GM19452 (cell line): ENCODE measurements around the gene HPSE2.

Experiments
- ATAC-seq: cut with Tn5 transposase; IDR thresholded peaks from one replicate; pipeline ENCODE4 v1.9.1; 2021; ENCODE audit not compliant: unreplicated experiment

HPSE2 gene

DNA sequence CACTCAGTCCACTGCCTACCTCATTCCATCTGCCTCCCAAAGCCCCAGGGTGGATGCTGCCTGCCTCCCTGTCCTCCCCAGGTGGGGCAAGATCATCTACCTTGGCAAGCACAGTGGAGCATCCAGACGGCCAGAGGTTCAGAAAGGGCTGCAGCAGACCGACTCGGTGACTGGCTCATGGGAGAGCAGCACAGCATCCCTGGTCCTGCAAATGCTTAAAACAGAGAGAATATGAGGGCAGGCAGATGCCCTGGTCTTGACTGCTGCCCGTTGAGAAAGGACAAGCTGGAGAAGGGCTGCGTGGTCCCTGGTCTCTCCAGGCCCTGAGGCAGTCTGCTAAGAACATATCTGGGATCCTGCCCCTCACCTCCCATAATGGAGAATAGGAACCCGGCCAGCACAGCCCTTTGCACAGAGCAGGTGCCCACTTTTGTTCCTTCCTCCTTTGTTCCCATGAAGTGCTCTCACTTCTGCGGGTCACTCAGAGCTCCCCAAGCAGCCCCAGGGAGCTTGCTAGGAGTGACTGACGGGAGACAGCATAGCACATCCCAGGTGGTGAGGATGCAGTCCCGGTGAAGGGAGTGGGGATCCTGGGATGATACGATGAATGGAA lies 790.3 kb downstream of the HPSE2 start:
- no peak for ATAC-seq

DNA sequence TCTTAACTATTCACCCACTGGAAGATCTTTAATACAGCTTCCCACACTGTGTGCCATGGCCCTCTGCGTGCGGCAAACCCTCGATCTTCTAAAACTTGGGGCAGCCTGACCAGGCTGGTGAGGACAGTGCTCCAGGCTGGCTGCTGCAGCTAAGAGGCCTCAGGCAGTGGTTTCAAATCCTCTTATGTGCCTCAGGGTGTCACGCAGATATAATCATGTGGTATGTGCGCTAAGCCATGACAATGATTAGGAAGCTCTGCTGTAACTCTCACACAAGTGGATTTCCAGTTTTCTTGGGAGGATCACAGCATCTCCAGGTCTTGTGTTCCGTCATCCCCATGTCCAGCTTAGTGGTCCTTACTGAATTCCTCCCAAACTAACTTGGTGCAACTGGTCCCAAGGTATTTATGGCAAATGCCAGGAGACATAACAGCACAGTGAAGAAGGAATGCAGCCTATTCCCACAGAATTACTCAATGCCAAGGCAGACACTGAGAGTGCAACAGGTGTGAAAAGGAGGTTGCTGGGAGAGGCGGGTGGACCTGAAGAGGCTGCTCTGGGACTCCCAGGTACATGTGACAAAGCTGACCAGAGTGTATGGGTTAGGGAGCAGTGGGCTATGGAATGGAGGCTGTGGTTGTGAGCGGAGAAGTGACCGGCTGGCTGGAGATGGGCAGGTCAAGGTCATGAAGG lies 791.2 kb downstream of the HPSE2 start:
- peak; percentile 36 for ATAC-seq

DNA sequence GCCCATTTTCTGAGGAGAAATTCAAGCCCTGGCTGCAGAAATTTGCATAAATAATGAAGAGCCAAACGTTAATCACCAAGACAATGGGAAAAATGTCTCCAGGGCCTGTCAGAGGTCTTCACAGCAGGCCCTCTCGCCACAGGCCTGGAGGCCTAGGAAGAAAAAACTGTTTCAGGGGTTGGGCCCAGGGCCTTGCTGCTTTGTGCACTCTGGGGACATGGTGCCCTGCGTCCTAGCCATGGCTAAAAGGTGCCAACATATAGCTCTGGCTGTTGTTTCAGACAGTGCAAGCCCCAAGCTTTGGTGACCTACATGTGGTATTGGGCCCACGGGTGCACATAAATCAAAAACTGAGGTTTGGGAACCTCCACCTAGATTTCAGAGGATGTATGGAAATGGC lies 796.9 kb downstream of the HPSE2 start:
- no peak for ATAC-seq

DNA sequence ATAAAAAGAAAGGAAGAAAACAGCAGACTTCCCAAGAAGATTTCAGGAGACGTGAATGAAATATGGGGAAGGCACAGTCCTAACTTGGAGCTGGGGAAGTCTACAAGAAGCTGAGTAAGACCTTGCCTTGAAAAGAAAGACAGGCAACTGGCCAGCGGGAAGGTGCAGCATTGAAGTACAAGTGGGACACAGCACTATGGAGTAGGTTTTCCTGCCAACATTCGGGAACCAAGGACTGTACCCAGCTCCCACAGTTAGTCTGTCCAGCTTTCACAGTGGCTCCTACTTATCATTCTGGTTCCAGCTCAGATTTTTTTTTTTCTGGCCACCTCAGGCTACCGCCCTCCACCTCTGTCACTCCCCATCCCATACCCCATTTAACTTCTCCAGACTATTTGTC lies 798.9 kb downstream of the HPSE2 start:
- no peak for ATAC-seq

DNA sequence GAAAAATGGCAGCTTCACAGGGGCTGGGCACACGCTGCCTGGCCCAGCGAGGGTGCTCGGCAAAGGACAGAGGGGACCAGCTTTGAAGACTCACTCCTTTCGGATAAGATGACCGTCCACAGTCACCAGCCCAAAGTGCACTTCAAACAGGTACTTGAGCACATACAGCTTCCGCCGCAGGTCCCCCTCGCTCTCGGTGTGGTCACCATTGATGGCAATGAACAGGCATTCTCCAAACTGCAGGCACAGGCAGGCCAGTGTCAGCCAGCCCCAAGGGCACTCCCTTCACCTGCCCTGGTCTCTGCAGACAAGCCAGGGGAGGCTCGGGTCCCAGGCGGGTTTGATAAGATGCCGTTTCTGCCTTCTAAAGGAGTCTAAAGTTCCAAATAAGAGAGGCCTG lies 800.5 kb downstream of the HPSE2 start:
- no peak for ATAC-seq

DNA sequence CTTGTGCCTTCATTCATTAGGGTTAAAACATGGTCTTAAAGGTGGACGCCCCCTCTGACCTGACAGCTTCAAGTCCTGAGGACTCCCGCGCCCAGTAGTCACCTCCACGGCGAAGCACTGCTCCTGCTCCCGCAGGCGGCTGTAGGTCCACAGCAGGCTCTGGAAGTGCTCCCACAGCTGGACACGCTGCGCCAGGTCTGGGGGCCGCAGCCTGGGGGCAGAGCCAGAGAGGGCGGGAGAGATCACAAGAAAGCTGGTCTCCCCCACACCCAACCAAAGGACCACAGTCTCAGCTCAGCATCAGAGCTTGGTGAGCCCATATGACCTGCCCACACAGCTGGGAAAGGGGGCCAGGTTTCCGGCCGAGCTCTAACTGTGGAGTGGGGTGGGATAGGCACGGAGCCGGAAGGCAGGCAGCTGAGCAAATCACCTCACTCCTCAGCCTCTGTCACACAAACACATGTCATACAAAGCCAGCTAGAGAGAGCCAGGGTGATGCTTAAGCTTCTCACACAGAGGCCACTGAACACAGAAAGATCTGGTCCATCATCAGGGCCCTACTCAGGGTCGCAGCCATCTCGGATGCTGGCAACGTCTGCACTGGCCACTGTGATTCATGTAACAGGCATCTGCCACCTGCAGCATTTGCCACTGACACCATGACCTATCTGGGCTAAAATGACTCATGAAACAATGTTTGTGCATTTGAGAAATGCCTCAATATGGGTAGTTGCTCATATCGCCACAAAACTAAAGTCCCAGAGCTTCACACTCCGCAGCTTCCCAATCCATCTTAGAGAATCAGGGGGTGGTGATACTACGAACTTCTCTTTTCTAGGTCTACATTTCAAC lies 801.5 kb downstream of the HPSE2 start:
- no peak for ATAC-seq

DNA sequence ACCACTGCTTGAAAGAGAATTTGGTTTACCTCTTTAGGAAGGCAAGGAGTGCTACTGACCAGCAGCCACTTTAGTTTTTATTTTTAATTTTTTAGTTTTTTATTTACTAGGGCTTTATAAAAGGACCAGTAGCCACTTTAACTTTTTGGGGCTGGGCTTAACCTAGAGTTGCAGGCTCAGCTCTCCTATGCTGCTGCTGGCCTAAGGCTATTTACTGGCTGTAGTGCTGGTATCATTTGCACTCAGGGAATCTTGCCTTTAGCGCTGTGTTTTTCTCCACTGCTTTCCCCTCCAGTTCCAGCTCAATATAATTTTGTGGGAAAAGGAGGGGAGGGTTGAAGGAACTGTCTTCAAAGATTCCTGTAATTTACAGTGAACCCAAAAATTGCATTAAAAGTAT lies 802.3 kb downstream of the HPSE2 start:
- no peak for ATAC-seq

DNA sequence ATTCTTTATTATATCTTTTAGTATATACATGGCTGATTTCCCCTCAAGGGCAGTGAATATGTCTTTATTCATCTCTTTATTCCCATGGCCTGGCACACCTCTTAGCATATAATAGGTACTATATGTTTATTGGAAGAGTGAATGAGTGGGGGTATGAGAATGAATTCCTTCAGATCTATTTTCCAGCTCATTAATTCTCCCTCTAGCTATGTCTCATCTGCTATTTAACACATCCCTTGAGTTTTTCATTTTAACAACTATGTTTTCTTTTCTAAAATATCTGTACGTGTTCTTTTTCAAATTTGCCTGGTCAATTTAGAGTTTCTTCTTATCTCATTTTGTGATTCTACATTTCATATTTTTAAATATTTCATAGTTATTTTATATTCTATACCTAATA lies 803.3 kb downstream of the HPSE2 start:
- no peak for ATAC-seq

DNA sequence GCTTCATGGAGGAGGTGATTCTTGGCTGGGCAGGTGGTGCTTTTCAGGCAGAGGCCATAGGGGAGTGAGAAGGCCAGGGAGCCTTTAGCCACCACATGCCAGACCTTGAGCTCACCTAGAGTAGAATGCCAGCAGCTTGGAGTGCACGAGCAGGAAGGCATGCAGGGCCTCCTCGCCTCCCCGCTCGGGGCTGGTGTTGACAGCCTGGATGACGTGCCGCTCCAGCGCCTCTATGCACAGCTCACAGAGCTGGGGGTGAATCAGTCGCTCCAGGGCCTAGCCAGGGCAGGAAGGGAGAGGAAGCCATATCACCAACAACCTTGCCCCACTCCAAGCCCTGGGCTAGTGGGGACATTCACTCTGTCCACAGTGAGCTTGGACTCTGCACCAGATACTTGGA lies 804.6 kb downstream of the HPSE2 start:
- ATAC-seq = no peak

DNA sequence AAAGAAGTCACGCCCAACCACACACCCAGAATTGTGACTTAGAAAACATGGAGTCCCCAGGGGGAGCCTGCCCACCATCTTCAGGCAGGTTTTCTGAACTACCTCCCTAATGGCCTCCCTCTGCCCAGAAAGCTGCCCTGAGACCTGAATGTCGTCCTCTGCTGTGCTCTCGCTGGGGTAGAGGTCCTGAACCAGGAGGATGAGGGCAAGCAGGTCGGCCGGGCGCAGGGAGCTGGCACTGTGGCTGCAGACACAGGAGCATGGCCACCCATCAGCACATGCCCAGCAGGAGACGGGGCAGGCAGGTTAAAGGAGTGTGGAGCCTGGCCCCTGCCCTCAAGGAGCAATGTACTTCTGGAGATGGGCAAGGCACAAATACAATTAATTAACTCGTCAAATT lies 805.2 kb downstream of the HPSE2 start:
- ATAC-seq = no peak

DNA sequence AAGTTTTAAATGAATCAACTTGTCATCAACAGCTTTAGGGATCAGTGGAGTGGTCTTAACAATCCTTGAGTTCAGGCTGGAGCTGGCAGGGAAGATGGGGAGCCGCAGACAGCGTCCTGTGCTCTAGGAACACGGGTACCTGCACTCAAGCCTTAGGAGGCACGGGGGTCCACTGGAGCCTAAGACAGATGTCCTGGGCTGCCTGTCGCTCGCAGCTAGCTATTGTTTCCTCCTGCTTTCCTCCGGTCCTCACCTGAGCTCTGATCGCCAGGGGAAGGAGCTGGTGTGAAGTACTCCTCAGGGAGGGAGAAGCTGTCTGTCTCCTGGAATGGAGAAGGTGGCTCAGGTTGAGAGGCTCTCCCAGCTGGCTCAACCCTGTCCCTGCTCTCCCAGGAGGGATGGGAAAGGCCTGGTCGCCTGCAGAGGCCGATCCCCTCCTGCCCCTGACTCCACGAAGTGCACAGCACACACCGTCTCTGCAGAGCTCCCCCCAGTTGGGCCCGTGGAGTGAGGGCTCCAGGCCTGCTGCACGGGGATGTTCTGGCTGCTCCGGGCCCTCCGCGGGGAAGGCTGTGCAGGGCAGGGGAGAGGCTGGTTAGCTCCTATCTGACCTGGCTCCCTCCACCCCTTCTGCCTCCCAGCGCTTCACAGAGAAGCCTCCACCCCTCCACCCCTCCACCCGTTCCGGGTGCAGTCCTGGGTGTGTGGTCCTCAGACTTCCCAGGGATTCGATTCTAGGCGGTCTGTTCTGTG lies 806.2 kb downstream of the HPSE2 start:
- no peak for ATAC-seq

DNA sequence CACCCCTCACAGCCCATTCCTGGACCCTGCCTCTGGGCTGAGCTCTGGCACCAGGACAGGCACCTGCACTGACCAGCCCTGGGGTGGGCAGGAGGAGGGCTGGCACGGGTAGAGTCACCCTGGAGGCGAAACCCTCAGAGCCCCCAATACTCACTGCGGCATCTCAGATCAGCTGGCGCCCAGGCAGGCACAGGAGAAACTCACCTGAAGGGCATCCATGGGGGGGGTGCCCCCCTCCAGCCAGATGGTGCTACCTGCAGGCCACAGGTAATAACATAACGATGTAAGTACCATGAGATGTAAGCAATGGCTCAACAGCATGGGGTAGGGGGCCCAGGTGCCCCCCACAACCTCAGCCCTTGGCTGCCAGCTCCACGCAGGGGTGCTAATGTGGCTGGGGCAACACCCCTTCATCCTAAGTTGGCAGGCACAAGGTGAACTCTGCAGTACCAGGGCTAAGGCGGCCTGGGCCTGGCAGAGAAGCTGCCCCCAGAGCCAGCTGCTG lies 808.6 kb downstream of the HPSE2 start:
- no peak for ATAC-seq

DNA sequence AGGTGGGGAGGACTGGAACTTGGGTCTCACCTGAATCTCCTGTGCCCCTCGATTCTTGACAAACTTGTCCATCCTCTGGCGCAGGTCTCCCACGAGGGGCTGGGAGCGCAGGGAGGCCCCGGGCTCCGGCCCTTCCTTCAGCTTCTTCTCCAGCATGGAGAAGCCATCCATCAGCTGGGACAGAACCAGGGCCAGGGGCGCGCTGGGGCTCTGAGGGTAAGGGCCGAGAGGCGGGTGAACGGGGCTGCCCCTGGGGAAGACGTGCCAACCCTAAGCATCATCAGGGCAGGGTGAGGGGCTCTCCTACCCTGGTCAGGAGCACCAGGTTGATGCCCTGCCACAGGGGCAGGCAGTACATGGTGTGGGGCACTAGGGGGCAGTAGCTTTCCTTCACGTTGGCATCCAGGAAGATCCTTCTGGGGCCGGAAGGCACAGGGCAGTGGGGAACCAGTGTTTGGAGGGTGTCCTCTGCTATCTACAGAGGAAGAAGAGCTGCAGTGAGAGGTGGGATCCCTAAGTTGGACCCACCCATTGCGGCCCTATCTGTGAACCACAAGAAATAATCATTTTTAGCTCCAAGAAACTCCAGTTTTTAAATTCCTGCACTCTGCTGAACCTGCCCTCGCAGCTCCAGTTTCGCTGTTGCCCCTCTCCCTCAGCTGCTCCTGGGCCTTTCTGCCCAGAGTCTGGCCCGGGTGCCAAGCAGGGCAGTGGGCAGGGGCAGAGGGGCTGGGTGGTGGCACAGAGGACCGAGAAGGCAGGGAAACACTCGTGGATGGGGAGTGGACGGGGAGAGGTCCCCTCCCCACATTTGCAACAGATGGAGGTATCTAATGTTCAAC lies 809.9 kb downstream of the HPSE2 start:
- ATAC-seq = peak; percentile 52

DNA sequence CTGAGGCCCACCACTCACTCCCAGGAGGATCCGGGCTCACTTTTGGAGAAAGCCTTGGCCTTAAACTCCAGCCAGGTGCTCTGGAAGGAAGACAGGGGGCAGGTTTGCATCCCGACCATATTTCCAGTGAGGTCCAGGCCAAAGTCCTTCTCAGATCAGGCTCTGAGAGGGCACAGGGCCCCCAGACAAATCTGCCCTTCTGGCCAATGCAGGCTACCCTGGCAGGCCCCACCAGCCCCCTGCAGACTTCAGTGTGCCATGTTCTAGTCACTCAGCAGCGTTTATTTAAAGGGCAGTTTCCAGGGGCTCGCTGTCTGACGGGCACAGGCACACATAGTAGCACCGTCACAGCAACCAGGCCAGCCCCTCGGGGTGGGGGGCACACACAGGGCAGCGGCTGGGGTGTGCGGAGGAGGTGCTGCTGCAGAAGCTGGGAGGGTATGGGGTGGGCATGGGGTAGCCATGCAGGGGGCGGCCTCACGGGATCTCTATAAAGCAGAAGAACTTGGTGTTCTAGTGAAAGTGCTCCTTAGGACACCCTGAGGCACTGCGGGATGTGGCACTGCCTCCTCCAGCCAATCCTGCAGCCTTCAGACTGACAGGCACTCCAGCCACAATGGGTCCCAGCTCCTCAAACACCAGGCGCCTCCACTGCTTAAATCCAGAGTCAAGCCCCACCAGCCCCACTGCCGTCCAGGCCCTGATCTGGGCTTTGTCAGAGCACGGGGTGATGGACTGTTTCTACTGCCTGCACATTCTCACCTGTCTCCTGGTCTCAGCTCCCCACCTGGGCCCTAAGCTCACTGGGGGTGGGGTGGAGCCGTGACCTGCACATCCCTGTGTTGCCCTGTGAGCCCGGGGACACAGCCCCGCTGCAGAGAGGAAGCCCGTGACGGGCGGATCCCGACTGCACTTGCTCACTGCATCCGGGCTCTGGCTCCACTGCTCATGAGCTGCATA lies 811.1 kb downstream of the HPSE2 start:
- ATAC-seq = no peak

DNA sequence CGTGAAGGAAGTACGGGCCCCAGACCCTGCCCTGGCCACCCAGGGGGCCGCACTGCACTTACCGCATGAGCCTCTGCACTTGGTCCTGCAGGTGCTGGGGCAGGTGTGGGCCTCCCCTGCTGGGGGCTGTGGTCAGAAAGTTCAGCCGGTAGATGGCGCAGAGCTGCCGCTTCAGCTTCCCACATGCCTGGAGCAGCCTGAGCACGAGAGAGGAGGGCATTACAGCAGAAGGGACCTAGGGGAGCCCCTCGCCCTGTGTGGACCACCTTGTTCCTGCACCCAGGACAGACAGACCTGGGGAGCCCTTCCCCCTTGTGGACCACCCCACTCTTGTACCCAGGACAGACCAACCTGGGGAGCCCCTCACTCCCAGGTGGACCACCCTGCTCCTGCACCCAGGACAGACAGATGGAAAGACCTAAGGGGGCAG lies 811.9 kb downstream of the HPSE2 start:
- no peak for ATAC-seq

DNA sequence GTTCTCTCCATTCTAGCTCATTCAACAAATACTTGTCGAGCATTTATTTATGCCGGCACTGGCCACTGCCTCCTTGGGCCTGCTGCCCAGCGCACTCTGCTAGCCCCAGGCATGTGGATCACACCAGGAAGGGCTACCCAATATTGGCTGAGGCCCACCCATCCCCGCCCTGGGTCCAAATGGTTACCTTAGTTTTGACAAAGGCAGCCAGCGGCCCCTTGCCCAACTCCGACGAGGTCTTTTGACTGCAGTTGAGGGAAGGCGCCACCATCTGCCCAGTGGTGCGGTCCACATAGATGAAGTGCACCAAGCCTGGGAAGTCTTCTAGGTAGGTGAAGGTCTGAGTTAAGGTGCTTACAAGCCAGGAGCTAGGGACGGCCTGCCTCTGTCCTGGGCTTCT lies 813.5 kb downstream of the HPSE2 start:
- no peak for ATAC-seq

DNA sequence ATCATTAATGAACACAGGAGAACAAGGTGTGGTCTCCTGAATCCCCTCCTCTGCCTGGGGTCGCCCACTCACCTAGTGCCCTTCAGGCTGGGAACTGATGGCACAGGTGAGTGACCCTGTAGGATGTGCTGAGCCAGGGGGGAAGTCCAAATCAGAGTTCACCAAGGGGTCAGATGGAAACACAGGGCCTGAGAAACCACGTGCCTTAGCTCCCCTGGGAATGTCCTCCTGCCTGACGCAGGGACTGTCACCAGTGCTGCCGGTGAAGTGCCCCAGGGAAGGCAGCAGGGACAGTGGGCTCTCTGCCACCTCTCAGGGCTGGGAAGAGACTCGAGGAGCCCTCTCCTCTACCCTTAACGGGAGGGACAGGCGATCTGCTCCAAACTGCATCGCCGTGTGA lies 814.9 kb downstream of the HPSE2 start:
- ATAC-seq = no peak

DNA sequence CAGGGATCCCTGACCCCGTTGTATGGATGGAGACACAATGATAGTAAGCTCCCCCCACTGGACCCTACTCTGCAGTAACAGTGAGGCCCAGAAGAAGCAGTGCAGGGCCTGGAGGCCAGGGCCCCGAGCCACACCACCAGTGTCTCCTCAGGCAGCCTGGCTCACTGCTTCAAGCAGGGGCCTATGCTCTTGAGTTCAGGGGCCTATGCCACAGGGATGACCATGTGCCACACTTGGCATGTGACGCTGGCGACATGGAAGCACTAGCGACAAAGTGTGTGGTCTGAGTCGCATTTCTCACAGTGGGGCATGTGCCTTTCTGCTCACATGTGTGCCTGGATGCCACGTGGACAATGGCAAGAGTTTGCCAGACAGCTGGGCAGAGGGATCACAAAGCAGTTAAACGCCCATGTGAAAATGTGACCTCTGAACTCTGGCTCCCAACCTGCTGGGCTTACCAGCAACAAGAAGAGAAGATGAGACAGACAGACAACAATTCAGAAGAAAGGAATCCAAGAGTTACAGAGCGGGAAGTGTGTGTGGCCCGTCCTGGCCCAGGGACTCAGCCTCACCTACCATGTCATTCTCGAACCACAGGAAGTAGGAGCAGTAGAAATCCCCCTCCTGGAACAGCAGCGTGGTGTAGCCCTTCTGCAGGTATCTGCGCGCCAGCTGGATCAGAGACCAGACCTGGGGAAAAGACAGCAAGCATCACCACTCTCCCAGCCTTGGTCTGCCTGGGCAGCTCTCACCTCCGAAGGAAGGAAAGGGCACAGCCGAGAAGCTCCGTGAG lies 816.0 kb downstream of the HPSE2 start:
- no peak for ATAC-seq
